Measurements from ENCODE around the gene USP10.
A peak's percentile ranks its signal among the peaks of the same experiment; 100 is the strongest.

USP10 gene

GRCh38 chr16:84819644-84820304 is 120.0 kb downstream of the USP10 start, which contains the start of gene CRISPLD2:
CRISPLD2 (plus strand) TSS chr16:84819985; CDS start chr16:84838496, 18,511 bp downstream.
- peak within 1 kb of the TSS; percentile 54 to 76 for H3K4me3 ChIP-seq (ENCODE audit: insufficient read depth in 1 of 2, low read depth in 1 of 2, low read length in 2 of 2)
- no peak within 1 kb of the TSS for H4K91ac ChIP-seq (ENCODE audit: low read length)
- H3K18ac ChIP-seq (ENCODE audit: low read depth in 1 of 2, low read length in 2 of 2), result peak within 1 kb of the TSS; percentile 33 to 89
- peak within 1 kb of the TSS in 1 of 2 experiments; percentile 51 for H2BK12ac ChIP-seq (ENCODE audit: low read length in 2 of 2)
- no peak within 1 kb of the TSS for H2AK5ac ChIP-seq (ENCODE audit: low read length, severe bottlenecking)
- no peaks in the 10 kb centered on the region for H3K9me3 ChIP-seq (ENCODE audit: control insufficient read depth, low read length)
- peak within 1 kb of the TSS; percentile 58 for H3K9ac ChIP-seq (ENCODE audit: low read length)
- H3K27ac ChIP-seq (ENCODE audit: low read length, poor library complexity, severe bottlenecking), result no peak within 1 kb of the TSS
- H2AFZ ChIP-seq (ENCODE audit: low read depth, low read length), result peak within 1 kb of the TSS; percentile 57
- H3K36me3 ChIP-seq (ENCODE audit: control insufficient read depth in 1 of 2, insufficient read depth in 2 of 2, low read depth in 1 of 2, low read length in 2 of 2), result no peaks in the 10 kb centered on the region
- WGBS, result 5% methylated on average over 52 of the region's 53 CpGs
- no peak within 1 kb of the TSS for H2BK15ac ChIP-seq (ENCODE audit: low read depth, poor library complexity, severe bottlenecking)
- H4K8ac ChIP-seq (ENCODE audit: low read length), result no peak within 1 kb of the TSS
- peak within 1 kb of the TSS in 1 of 2 experiments; percentile 16 for H3K23ac ChIP-seq (ENCODE audit: low read length in 2 of 2)
- peak within 1 kb of the TSS; percentile 91 for H3K4me2 ChIP-seq (ENCODE audit: low read length, poor library complexity, severe bottlenecking)
- peak within 1 kb of the TSS in 1 of 2 experiments; percentile 89 for H3K14ac ChIP-seq (ENCODE audit: low read length in 2 of 2)
- DNase-seq, result peak; percentile 91
- no peak within 1 kb of the TSS for H2BK120ac ChIP-seq (ENCODE audit: low read depth, low read length)
- H2BK5ac ChIP-seq (ENCODE audit: low read depth, low read length, poor library complexity, severe bottlenecking), result no peak within 1 kb of the TSS
- H3K4ac ChIP-seq (ENCODE audit: low read depth in 1 of 2, low read length in 2 of 2), result no peak within 1 kb of the TSS
- H3K4me1 ChIP-seq (ENCODE audit: control insufficient read depth, insufficient read depth, low read depth, low read length), result peaks cover 13% of the 10 kb centered on the region
- H3K27me3 ChIP-seq (ENCODE audit: control insufficient read depth in 1 of 2, insufficient read depth in 1 of 2, low read length in 2 of 2), result peaks cover 3% of the 10 kb centered on the region in 2 experiments
- H3K79me1 ChIP-seq (replicated peaks; ENCODE audit: low read length, poor library complexity, severe bottlenecking), result no peaks in the 10 kb centered on the region

- Histone ChIP-seq H3K4ac (ENCODE audit: low read depth in 1 of 2, low read length in 2 of 2) (no peak overlapping the region), H3K4me2 (ENCODE audit: low read length, poor library complexity, severe bottlenecking) (peak overlapping the region; percentile 91), H2BK5ac (ENCODE audit: low read depth, low read length, poor library complexity, severe bottlenecking) (no peak overlapping the region), H3K14ac (ENCODE audit: low read length in 2 of 2) (peak overlapping the region in 1 of 2 experiments; percentile 89), H3K4me1 (ENCODE audit: control insufficient read depth, insufficient read depth, low read depth, low read length) (peaks cover 13% of the 10 kb centered on the region), H3K9me3 (ENCODE audit: control insufficient read depth, low read length) (no peaks in the 10 kb centered on the region), H4K8ac (ENCODE audit: low read length) (no peak overlapping the region), H3K18ac (ENCODE audit: low read depth in 1 of 2, low read length in 2 of 2) (peak overlapping the region; percentile 17 to 89), H3K27ac (ENCODE audit: low read length, poor library complexity, severe bottlenecking) (no peak overlapping the region), H2BK15ac (ENCODE audit: low read depth, poor library complexity, severe bottlenecking) (no peak overlapping the region), H3K27me3 (ENCODE audit: control insufficient read depth in 1 of 2, insufficient read depth in 1 of 2, low read length in 2 of 2) (peaks cover 3% of the 10 kb centered on the region in 2 experiments), H2AK5ac (ENCODE audit: low read length, severe bottlenecking) (no peak overlapping the region), H3K9ac (ENCODE audit: low read length) (peak overlapping the region; percentile 58), H2BK12ac (ENCODE audit: low read length in 2 of 2) (no peak overlapping the region), H2AFZ (ENCODE audit: low read depth, low read length) (no peak overlapping the region), H2BK120ac (ENCODE audit: low read depth, low read length) (no peak overlapping the region), H3K23ac (ENCODE audit: low read length in 2 of 2) (no peak overlapping the region), H3K36me3 (ENCODE audit: control insufficient read depth in 1 of 2, insufficient read depth in 2 of 2, low read depth in 1 of 2, low read length in 2 of 2) (no peaks in the 10 kb centered on the region), H4K91ac (ENCODE audit: low read length) (no peak overlapping the region), H3K4me3 (ENCODE audit: insufficient read depth in 1 of 2, low read depth in 1 of 2, low read length in 2 of 2) (peak overlapping the region; percentile 54 to 76), H3K79me1 (replicated peaks; ENCODE audit: low read length, poor library complexity, severe bottlenecking) (no peaks in the 10 kb centered on the region)
- WGBS, result 81% methylated on average over 8 of the region's 8 CpGs
- DNase-seq, result peak; percentile 52
Measured at GRCh38 chr16:84820305-84820684, 120.5 kb downstream of the USP10 start.

- Histone ChIP-seq H2AK5ac (ENCODE audit: low read length, severe bottlenecking) (no peak overlapping the region), H3K79me1 (replicated peaks; ENCODE audit: low read length, poor library complexity, severe bottlenecking) (no peaks in the 10 kb centered on the region), H3K23ac (ENCODE audit: low read length in 2 of 2) (no peak overlapping the region), H3K4me2 (ENCODE audit: low read length, poor library complexity, severe bottlenecking) (no peak overlapping the region), H3K4me3 (ENCODE audit: insufficient read depth in 1 of 2, low read depth in 1 of 2, low read length in 2 of 2) (peak overlapping the region in 1 of 2 experiments; percentile 76), H3K4ac (ENCODE audit: low read depth in 1 of 2, low read length in 2 of 2) (no peak overlapping the region), H4K91ac (ENCODE audit: low read length) (no peak overlapping the region), H3K27me3 (ENCODE audit: control insufficient read depth in 1 of 2, insufficient read depth in 1 of 2, low read length in 2 of 2) (peaks cover 3% of the 10 kb centered on the region in 2 experiments), H3K9ac (ENCODE audit: low read length) (peak overlapping the region; percentile 58), H3K27ac (ENCODE audit: low read length, poor library complexity, severe bottlenecking) (no peak overlapping the region), H3K36me3 (ENCODE audit: control insufficient read depth in 1 of 2, insufficient read depth in 2 of 2, low read depth in 1 of 2, low read length in 2 of 2) (no peaks in the 10 kb centered on the region), H2BK120ac (ENCODE audit: low read depth, low read length) (no peak overlapping the region), H2AFZ (ENCODE audit: low read depth, low read length) (no peak overlapping the region), H2BK12ac (ENCODE audit: low read length in 2 of 2) (no peak overlapping the region), H4K8ac (ENCODE audit: low read length) (no peak overlapping the region), H3K4me1 (ENCODE audit: control insufficient read depth, insufficient read depth, low read depth, low read length) (peaks cover 13% of the 10 kb centered on the region), H3K9me3 (ENCODE audit: control insufficient read depth, low read length) (no peaks in the 10 kb centered on the region), H2BK5ac (ENCODE audit: low read depth, low read length, poor library complexity, severe bottlenecking) (no peak overlapping the region), H3K18ac (ENCODE audit: low read depth in 1 of 2, low read length in 2 of 2) (no peak overlapping the region), H2BK15ac (ENCODE audit: low read depth, poor library complexity, severe bottlenecking) (no peak overlapping the region), H3K14ac (ENCODE audit: low read length in 2 of 2) (no peak overlapping the region)
- 90% methylated on average over 12 of the region's 12 CpGs for WGBS
- no peak for DNase-seq
Measured at GRCh38 chr16:84820771-84821170, 121.0 kb downstream of the USP10 start.

- Histone ChIP-seq H3K79me1 (replicated peaks; ENCODE audit: low read length, poor library complexity, severe bottlenecking) (no peaks in the 10 kb centered on the region), H4K8ac (ENCODE audit: low read length) (no peak overlapping the region), H3K27me3 (ENCODE audit: control insufficient read depth in 1 of 2, insufficient read depth in 1 of 2, low read length in 2 of 2) (peaks cover 3% of the 10 kb centered on the region in 2 experiments), H3K9ac (ENCODE audit: low read length) (peak overlapping the region; percentile 58), H2BK5ac (ENCODE audit: low read depth, low read length, poor library complexity, severe bottlenecking) (no peak overlapping the region), H2BK120ac (ENCODE audit: low read depth, low read length) (no peak overlapping the region), H3K4ac (ENCODE audit: low read depth in 1 of 2, low read length in 2 of 2) (no peak overlapping the region), H3K36me3 (ENCODE audit: control insufficient read depth in 1 of 2, insufficient read depth in 2 of 2, low read depth in 1 of 2, low read length in 2 of 2) (no peaks in the 10 kb centered on the region), H3K14ac (ENCODE audit: low read length in 2 of 2) (no peak overlapping the region), H4K91ac (ENCODE audit: low read length) (no peak overlapping the region), H3K9me3 (ENCODE audit: control insufficient read depth, low read length) (no peaks in the 10 kb centered on the region), H2BK15ac (ENCODE audit: low read depth, poor library complexity, severe bottlenecking) (no peak overlapping the region), H3K4me3 (ENCODE audit: insufficient read depth in 1 of 2, low read depth in 1 of 2, low read length in 2 of 2) (peak overlapping the region in 1 of 2 experiments; percentile 76), H2AK5ac (ENCODE audit: low read length, severe bottlenecking) (no peak overlapping the region), H3K18ac (ENCODE audit: low read depth in 1 of 2, low read length in 2 of 2) (no peak overlapping the region), H3K4me2 (ENCODE audit: low read length, poor library complexity, severe bottlenecking) (no peak overlapping the region), H2BK12ac (ENCODE audit: low read length in 2 of 2) (no peak overlapping the region), H3K27ac (ENCODE audit: low read length, poor library complexity, severe bottlenecking) (no peak overlapping the region), H2AFZ (ENCODE audit: low read depth, low read length) (no peak overlapping the region), H3K4me1 (ENCODE audit: control insufficient read depth, insufficient read depth, low read depth, low read length) (peaks cover 13% of the 10 kb centered on the region), H3K23ac (ENCODE audit: low read length in 2 of 2) (no peak overlapping the region)
- DNase-seq, result no peak
- 93% methylated on average over 9 of the region's 9 CpGs for WGBS
Measured at GRCh38 chr16:84821179-84821578, 121.4 kb downstream of the USP10 start.

All from mesenchymal stem cell (in vitro differentiated cells and primary cell).